ENCODE measurements around the gene PPP2R3A.
"Not testable (repeated sequence)": the region's sequence is repeated elsewhere in the genome, so short reads cannot be mapped to it uniquely, and the experiment has no call there.

The PPP2R3A gene

GRCh38 chr3:135965506-135966270, at the start of gene PPP2R3A:
PPP2R3A (plus strand) TSS chr3:135965728; CDS start chr3:136001499, 35,771 bp downstream.
- peak; percentile 52 for DNase-seq (ENCODE audit: low read depth)

GRCh38 chr3:135916310-135916709, 49.2 kb upstream of the PPP2R3A start:
- DNase-seq (ENCODE audit: low read depth) = no peak

GRCh38 chr3:135917076-135917475, 48.5 kb upstream of the PPP2R3A start:
- DNase-seq (ENCODE audit: low read depth) = no peak

- DNase-seq (ENCODE audit: low read depth) = no peak
Observed at GRCh38 chr3:135917927-135918597, 47.5 kb upstream of the PPP2R3A start.

- DNase-seq (ENCODE audit: low read depth) = no peak
Observed at GRCh38 chr3:135918600-135918999, 46.9 kb upstream of the PPP2R3A start.

GRCh38 chr3:135920275-135920674, 45.3 kb upstream of the PPP2R3A start:
- no peak for DNase-seq (ENCODE audit: low read depth)

GRCh38 chr3:135922903-135923250, 42.7 kb upstream of the PPP2R3A start:
- no peak for DNase-seq (ENCODE audit: low read depth)

- no peak for DNase-seq (ENCODE audit: low read depth)
Observed at GRCh38 chr3:135924506-135924905, 41.0 kb upstream of the PPP2R3A start.

- no peak for DNase-seq (ENCODE audit: low read depth)
Observed at GRCh38 chr3:135926664-135927063, 38.9 kb upstream of the PPP2R3A start.

- no peak for DNase-seq (ENCODE audit: low read depth)
Observed at GRCh38 chr3:135927155-135927554, 38.4 kb upstream of the PPP2R3A start.

GRCh38 chr3:135929670-135930069, 35.9 kb upstream of the PPP2R3A start:
- DNase-seq (ENCODE audit: low read depth) = no peak

GRCh38 chr3:135930255-135930654, 35.3 kb upstream of the PPP2R3A start:
- no peak for DNase-seq (ENCODE audit: low read depth)

- DNase-seq (ENCODE audit: low read depth) = not testable (repeated sequence)
Observed at GRCh38 chr3:135935171-135935570, 30.4 kb upstream of the PPP2R3A start.

- DNase-seq (ENCODE audit: low read depth) = not testable (repeated sequence)
Observed at GRCh38 chr3:135937766-135938165, 27.8 kb upstream of the PPP2R3A start.

- DNase-seq (ENCODE audit: low read depth) = no peak
Observed at GRCh38 chr3:135944831-135945230, 20.7 kb upstream of the PPP2R3A start.

- no peak for DNase-seq (ENCODE audit: low read depth)
Observed at GRCh38 chr3:135950941-135951340, 14.6 kb upstream of the PPP2R3A start.

GRCh38 chr3:135964160-135964955, 1.2 kb upstream of the PPP2R3A start:
- DNase-seq (ENCODE audit: low read depth) = no peak

- DNase-seq (ENCODE audit: low read depth) = no peak
Observed at GRCh38 chr3:135965129-135965505, 411 bp upstream of the PPP2R3A start.

- no peak for DNase-seq (ENCODE audit: low read depth)
Observed at GRCh38 chr3:135966271-135966961, 888 bp downstream of the PPP2R3A start.

GRCh38 chr3:135966962-135967274, 1.4 kb downstream of the PPP2R3A start:
- no peak for DNase-seq (ENCODE audit: low read depth)

- no peak for DNase-seq (ENCODE audit: low read depth)
Observed at GRCh38 chr3:135967867-135968266, 2.3 kb downstream of the PPP2R3A start.

- no peak for DNase-seq (ENCODE audit: low read depth)
Observed at GRCh38 chr3:135970506-135971116, 5.1 kb downstream of the PPP2R3A start.

Data from stimulated activated CD4-positive, alpha-beta T cell treated with anti-CD3 and anti-CD28 coated beads, Interleukin-2, amount 100 ng/mL, for 4 hours (primary cell).